ENCODE results near the gene CNNM4.

The CNNM4 gene

GRCh38 chr2:96810783-96811192 is 50.1 kb downstream of the CNNM4 start:
- DNase-seq (ENCODE audit: low read depth in 2 of 2) = no peak

- no peak for DNase-seq (ENCODE audit: low read depth in 2 of 2)
These were observed 51.2 kb downstream of the CNNM4 start for GRCh38 chr2:96811917-96812316.

- no peak for DNase-seq (ENCODE audit: low read depth in 2 of 2)
These were observed 53.0 kb downstream of the CNNM4 start for GRCh38 chr2:96813656-96814055.

GRCh38 chr2:96815326-96816126 is 54.8 kb downstream of the CNNM4 start:
- DNase-seq (ENCODE audit: low read depth in 2 of 2) = no peak

GRCh38 chr2:96816127-96816835 is 55.6 kb downstream of the CNNM4 start, which contains the start of gene CNNM3:
TSS of gene CNNM3 (plus strand) at chr2:96816268. CDS start at chr2:96816278, 10 bp downstream.
- DNase-seq (ENCODE audit: low read depth in 2 of 2) = peak; percentile 95 to 96

- DNase-seq (ENCODE audit: low read depth in 2 of 2) = no peak
These were observed 56.4 kb downstream of the CNNM4 start for GRCh38 chr2:96816836-96817702.

- DNase-seq (ENCODE audit: low read depth in 2 of 2) = no peak
These were observed 57.2 kb downstream of the CNNM4 start for GRCh38 chr2:96817882-96818281.

GRCh38 chr2:96819128-96819875 is 58.6 kb downstream of the CNNM4 start:
- no peak for DNase-seq (ENCODE audit: low read depth in 2 of 2)

- DNase-seq (ENCODE audit: low read depth in 2 of 2) = no peak
These were observed 59.3 kb downstream of the CNNM4 start for GRCh38 chr2:96819876-96820511.

GRCh38 chr2:96821113-96821675 is 60.5 kb downstream of the CNNM4 start:
- no peak for DNase-seq (ENCODE audit: low read depth in 2 of 2)

- DNase-seq (ENCODE audit: low read depth in 2 of 2) = no peak
These were observed 62.1 kb downstream of the CNNM4 start for GRCh38 chr2:96822786-96823185.

- no peak for DNase-seq (ENCODE audit: low read depth in 2 of 2)
These were observed 62.5 kb downstream of the CNNM4 start for GRCh38 chr2:96823198-96823597.

GRCh38 chr2:96824079-96824870 is 63.6 kb downstream of the CNNM4 start:
- no peak for DNase-seq (ENCODE audit: low read depth in 2 of 2)

- DNase-seq (ENCODE audit: low read depth in 2 of 2) = no peak
These were observed 64.4 kb downstream of the CNNM4 start for GRCh38 chr2:96825057-96825456.

GRCh38 chr2:96826546-96827278 is 66.0 kb downstream of the CNNM4 start:
- no peak for DNase-seq (ENCODE audit: low read depth in 2 of 2)

GRCh38 chr2:96828436-96828835 is 67.7 kb downstream of the CNNM4 start:
- DNase-seq (ENCODE audit: low read depth in 2 of 2) = no peak

- DNase-seq (ENCODE audit: low read depth in 2 of 2) = no peak
These were observed 68.2 kb downstream of the CNNM4 start for GRCh38 chr2:96828874-96829273.

- DNase-seq (ENCODE audit: low read depth in 2 of 2) = no peak
These were observed 69.4 kb downstream of the CNNM4 start for GRCh38 chr2:96830044-96830562.

- no peak for DNase-seq (ENCODE audit: low read depth in 2 of 2)
These were observed 71.0 kb downstream of the CNNM4 start for GRCh38 chr2:96831679-96832078.

Data from activated CD4-positive, alpha-beta T cell treated with anti-CD3 and anti-CD28 coated beads for 24 hours (primary cell).